Muscle layer of colon (tissue), 2 donors: Measurements from ENCODE around the gene HDAC6.
"Not testable (repeated sequence)": the region's sequence is repeated elsewhere in the genome, so short reads cannot be mapped to it uniquely, and the experiment has no call there.

Experiments
- H3K27ac ChIP-seq: one replicate; pipeline ENCODE4 v1.7.0; 2013; ENCODE audit warnings: low read depth, mild to moderate bottlenecking, low read length, moderate library complexity
- H3K27me3 ChIP-seq, 2 donors: one replicate each; pipeline ENCODE4 v1.7.0; 2013; ENCODE audit warnings: low read length in 2 of 2, mild to moderate bottlenecking in 2 of 2; ENCODE audit not compliant: insufficient read depth in 2 of 2, control insufficient read depth in 1 of 2
- H3K36me3 ChIP-seq: one replicate; pipeline ENCODE4 v1.7.0; 2013; ENCODE audit warnings: mild to moderate bottlenecking, low read length; ENCODE audit not compliant: insufficient read depth
- H3K4me1 ChIP-seq: one replicate; pipeline ENCODE4 v1.7.0; 2013; ENCODE audit warnings: mild to moderate bottlenecking, low read length; ENCODE audit not compliant: insufficient read depth
- H3K4me3 ChIP-seq, 2 donors: one replicate each; pipeline ENCODE4 v1.7.0; 2013; ENCODE audit warnings: low read length in 2 of 2, low read depth in 1 of 2, mild to moderate bottlenecking in 1 of 2, moderate library complexity in 1 of 2
- H3K9ac ChIP-seq: one replicate; pipeline ENCODE4 v1.7.0; 2013; ENCODE audit warnings: low read length
- H3K9me3 ChIP-seq: one replicate; pipeline ENCODE4 v1.7.0; 2013; ENCODE audit warnings: mild to moderate bottlenecking, low read length
- donor health status: abdominal sarcoma.
- donor health status: Adenocarcinoma of cecum.

HDAC6 gene

GRCh38 chrX:48854121-48854804 lies 52.4 kb downstream of the HDAC6 start:
- H3K4me3 ChIP-seq, H3K27me3 ChIP-seq, H3K27ac ChIP-seq, H3K9ac ChIP-seq, H3K4me1 ChIP-seq, H3K9me3 ChIP-seq, H3K36me3 ChIP-seq: not testable (repeated sequence)

GRCh38 chrX:48854898-48855297 lies 53.0 kb downstream of the HDAC6 start:
- Histone ChIP-seq H3K36me3 (no peaks in the 10 kb centered on the region), H3K9me3 (no peaks in the 10 kb centered on the region), H3K27me3 (no peaks in the 10 kb centered on the region), H3K4me1 (no peaks in the 10 kb centered on the region), H3K9ac (no peak overlapping the region), H3K27ac (no peak overlapping the region), H3K4me3 (no peak overlapping the region)

DNA sequence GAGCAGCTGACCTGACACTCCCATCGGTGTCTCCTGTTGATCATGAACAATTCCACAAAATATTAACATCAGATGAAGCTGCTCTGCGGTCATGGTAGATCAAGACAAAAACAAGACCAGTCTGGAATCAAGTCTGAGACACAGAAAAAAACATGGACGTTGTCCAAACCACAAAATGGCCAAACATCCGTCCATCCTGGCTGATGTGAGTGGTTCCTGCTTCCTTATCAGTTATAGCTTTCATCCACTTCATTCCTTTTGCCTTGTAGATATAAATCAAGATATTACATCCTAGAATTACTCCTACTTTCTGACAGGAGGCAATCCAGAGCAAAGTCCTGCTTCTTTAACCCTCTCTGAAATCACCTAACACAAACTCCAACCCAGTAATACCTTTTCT lies 62.3 kb downstream of the HDAC6 start:
- H3K4me1 ChIP-seq, result no peaks in the 10 kb centered on the region
- H3K4me3 ChIP-seq, result no peak overlapping the region
- H3K9ac ChIP-seq, result no peak overlapping the region
- H3K9me3 ChIP-seq, result no peaks in the 10 kb centered on the region
- H3K27ac ChIP-seq, result no peak overlapping the region
- no peaks in the 10 kb centered on the region for H3K27me3 ChIP-seq
- H3K36me3 ChIP-seq, result no peaks in the 10 kb centered on the region

DNA sequence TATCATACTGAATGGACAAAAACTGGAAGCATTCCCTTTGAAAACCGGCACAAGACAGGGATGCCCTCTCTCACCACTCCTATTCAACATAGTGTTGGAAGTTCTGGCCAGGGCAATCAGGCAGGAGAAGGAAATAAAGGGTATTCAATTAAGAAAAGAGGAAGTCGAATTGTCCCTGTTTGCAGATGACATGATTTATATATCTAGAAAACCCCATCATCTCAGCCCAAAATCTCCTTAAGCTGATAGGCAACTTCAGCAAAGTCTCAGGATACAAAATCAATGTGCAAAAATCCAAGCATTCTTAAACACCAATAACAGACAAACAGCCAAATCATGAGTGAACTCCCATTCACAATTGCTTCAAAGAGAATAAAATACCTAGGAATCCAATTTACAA lies 70.2 kb downstream of the HDAC6 start:
- H3K9me3 ChIP-seq, H3K4me1 ChIP-seq, H3K27me3 ChIP-seq, H3K36me3 ChIP-seq, H3K9ac ChIP-seq, H3K4me3 ChIP-seq, H3K27ac ChIP-seq: not testable (repeated sequence)
